ENCODE measurements around the gene SH2D1B.
A peak's percentile ranks its signal among the peaks of the same experiment; 100 is the strongest.

Gene SH2D1B

DNA sequence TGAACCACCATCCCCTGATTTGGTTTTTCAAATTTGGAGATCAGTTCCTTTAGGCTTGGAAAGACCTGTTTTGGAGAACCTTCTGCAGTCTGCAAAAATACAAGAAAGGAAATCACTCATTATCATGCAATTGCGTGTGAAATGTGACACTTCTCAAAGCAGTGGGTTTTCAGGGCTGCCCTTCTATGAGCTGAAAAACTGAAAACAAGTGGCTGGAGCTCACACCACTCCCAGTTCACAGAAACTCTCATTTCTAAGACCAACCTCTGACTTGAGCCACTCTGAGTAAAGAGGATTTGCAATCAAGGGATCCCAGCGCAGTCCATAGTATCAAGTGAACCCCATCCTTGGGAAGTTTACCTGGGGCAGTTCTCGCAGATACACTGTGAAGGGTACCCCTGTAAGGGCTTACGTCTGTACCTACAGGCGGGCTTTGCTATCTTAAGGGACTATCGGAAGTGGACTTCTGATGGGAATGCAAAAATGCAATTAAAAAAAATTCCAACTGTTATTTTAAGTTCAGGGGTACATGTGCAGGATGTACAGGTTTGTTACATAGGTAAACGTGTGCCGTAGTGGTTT, 12.8 kb downstream of the SH2D1B start:
- DNase-seq (ENCODE audit: low read depth in 2 of 2): no peak

DNA sequence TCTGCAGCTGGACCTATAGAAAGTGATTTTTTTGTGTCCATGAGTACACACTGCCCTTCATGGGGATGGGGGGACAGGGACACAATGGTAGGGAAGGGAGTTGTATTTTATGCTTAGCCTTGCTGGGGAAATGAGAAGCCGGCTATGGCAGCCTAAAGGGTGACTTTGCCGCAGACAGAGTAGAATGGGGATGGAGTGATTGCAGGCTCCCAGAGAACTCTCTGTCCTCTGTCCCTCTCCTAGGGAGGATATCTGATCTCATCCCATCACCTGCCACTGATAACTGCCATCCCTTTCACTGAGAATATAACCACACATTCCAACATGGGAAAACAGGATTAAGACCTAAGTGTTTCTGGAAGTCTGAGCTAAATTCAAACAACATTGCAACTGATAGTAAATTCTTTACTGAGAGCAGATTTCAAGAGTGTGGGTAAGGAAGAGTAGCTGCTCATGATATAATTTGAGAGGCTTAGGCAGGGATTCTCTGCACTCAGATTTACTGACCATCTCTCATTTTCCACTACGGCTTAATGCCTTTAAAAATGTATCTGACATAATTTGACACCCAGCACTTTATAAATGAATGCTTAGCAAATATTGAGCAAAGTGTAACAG, 13.9 kb downstream of the SH2D1B start:
- DNase-seq (ENCODE audit: low read depth in 2 of 2): no peak

DNA sequence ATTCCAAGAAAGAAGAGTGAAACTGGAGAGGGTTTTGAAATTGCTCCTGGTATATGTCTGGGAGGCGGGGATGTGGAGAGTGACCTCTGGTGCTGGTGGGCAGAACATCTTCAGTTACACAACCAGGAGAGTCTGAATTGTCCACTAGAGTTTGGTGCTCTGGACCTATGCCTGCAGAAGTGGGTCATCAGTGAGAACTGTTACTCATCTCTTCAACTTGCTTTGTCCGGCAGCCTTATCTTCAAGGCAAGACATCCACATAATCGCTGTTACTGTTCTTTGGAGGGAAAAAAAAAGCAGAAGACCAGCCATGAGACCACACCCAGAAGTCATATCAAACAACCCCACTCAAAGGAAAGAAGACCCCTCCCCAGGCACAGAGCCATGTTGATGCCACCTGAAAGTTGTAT, 14.9 kb downstream of the SH2D1B start:
- DNase-seq (ENCODE audit: low read depth in 2 of 2): no peak

- DNase-seq (ENCODE audit: low read depth in 2 of 2): no peak
Measured at GRCh38 chr1:162396201-162396906, 15.6 kb downstream of the SH2D1B start.

- DNase-seq (ENCODE audit: low read depth in 2 of 2): peak; percentile 2 to 16
Measured at GRCh38 chr1:162391790-162392563, 20.0 kb downstream of the SH2D1B start.

DNA sequence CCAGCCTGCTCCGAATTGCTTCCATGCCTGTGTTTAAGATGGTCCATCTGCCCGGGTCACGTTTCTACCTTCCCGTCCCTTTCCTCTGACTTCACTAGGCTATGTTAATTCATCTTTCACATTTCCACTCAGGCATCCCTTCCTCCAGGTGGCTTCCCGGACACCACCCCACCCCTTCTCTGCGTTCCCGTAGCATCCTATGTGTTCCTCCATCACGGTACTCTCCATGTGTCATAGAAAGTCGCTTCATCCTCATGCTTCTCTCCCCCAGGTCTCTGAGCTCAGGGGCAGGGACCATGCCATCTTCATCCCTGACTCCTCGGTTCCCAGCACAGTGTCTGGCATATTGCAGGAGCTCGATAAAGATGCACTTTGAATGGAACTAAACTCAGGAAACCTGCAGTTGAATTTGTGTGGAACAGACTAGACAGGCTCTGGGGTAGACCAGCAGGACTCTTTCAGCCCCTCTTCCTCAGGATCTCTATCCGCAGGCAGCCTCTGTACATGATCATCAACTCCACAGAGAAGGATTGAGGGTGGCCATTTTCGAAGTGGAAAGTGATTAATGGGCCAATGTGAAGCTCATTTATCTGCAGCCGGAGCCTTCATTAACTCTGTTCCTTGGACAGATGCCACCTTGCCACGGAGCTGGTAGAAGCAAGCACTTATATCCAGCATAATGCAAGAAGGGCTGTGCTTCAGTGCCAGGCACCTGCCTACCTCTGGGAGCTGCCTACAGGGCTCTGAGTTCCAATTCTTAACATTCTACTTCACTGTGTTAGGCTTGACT, 21.3 kb downstream of the SH2D1B start:
- DNase-seq (ENCODE audit: low read depth in 2 of 2): no peak

GRCh38 chr1:162389971-162390370, 22.0 kb downstream of the SH2D1B start:
- no peak for DNase-seq (ENCODE audit: low read depth in 2 of 2)

- DNase-seq (ENCODE audit: low read depth in 2 of 2): no peak
Measured at GRCh38 chr1:162389021-162389818, 22.7 kb downstream of the SH2D1B start.

GRCh38 chr1:162388615-162389014, 23.3 kb downstream of the SH2D1B start:
- no peak for DNase-seq (ENCODE audit: low read depth in 2 of 2)

GRCh38 chr1:162388083-162388594, 23.8 kb downstream of the SH2D1B start:
- DNase-seq (ENCODE audit: low read depth in 2 of 2): no peak

- DNase-seq (ENCODE audit: low read depth in 2 of 2): no peak
Measured at GRCh38 chr1:162387226-162388082, 24.5 kb downstream of the SH2D1B start.

GRCh38 chr1:162386292-162387225, 25.4 kb downstream of the SH2D1B start:
- no peak for DNase-seq (ENCODE audit: low read depth in 2 of 2)

GRCh38 chr1:162385702-162386101, 26.2 kb downstream of the SH2D1B start:
- DNase-seq (ENCODE audit: low read depth in 2 of 2): no peak

DNA sequence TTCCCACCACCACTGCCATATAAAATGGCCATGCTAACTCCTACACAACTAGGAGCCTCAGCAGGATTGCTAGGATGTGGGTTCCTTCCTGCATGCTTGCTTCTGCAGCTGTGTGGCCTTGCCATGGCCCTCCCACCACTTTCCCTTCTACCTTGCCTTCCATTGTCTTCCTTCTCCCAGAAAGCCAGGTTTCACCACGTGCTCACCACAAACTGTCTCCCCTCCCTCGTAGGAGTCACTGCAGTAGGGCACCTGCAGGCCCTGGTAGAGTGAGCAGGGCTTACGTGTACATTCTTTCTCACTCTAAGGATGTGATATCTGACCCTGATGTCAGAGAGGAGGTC, 26.7 kb downstream of the SH2D1B start:
- DNase-seq (ENCODE audit: low read depth in 2 of 2): no peak

GRCh38 chr1:162384601-162385279, 27.2 kb downstream of the SH2D1B start:
- no peak for DNase-seq (ENCODE audit: low read depth in 2 of 2)

DNA sequence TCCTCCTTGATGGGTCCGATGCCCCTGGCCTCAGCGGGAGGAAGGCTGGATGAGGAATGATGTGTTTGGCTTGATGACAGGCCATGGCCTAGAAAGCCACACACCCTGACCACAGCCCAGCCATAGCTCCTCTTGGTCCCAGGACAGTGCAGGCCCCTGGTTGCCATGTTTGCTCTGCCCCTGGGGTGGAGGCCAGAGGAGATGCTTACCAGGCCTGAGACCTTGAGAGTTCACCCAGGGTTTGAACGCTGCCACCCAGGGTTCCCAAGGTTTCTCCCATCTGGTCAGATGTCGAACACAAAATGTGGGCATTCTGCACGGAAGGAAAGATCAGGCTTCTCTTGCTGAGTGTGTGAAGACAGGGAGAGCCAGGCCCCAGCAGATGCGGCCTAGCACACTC, 27.8 kb downstream of the SH2D1B start:
- DNase-seq (ENCODE audit: low read depth in 2 of 2): no peak

GRCh38 chr1:162383516-162383915, 28.4 kb downstream of the SH2D1B start:
- DNase-seq (ENCODE audit: low read depth in 2 of 2): no peak

DNA sequence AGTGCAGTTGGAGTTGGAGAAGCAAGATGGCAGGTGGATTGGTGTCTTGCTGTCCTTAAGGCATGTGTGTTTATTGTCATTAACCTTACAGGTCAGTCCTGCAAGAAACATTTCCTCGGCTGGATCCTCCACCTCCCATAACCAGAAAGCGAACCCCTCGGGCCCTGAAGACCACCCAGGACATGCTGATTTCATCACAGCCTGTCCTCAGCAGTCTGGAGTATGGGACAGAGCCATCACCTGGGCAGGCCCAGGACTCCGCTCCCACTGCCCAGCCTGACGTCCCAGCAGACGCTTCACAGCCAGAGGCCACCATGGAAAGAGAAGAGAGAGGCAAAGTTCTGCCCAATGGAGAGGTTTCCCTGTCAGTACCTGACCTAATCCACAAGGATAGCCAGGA, 28.8 kb downstream of the SH2D1B start:
- DNase-seq (ENCODE audit: low read depth in 2 of 2): no peak
